ENCODE results near the gene ZNF512B.
A peak's percentile ranks its signal among the peaks of the same experiment; 100 is the strongest.
"Not testable (repeated sequence)": the region's sequence is repeated elsewhere in the genome, so short reads cannot be mapped to it uniquely, and the experiment has no call there.

The ZNF512B gene

GRCh38 chr20:63926298-63926697 is 43.4 kb downstream of the ZNF512B start:
- Mint-ChIP-seq H3K4me3 (no peak overlapping the region), H3K27me3 (no peaks in the 10 kb centered on the region), H3K4me1 (peaks cover 19% of the 10 kb centered on the region), H3K27ac (ENCODE audit: low read depth) (peak overlapping the region; percentile 4), H3K36me3 (ENCODE audit: insufficient read depth) (peaks cover 36% of the 10 kb centered on the region), H3K9me3 (no peaks in the 10 kb centered on the region)
- ATAC-seq (replicated peaks; ENCODE audit: extremely low read depth, poor library complexity, severe bottlenecking), result no peak
- no peak for DNase-seq (ENCODE audit: low spot score in 2 of 2)

- DNase-seq (ENCODE audit: low spot score in 2 of 2), result no peak
- H3K27ac Mint-ChIP-seq (ENCODE audit: low read depth), result no peak overlapping the region
- peaks cover 33% of the 10 kb centered on the region for H3K36me3 Mint-ChIP-seq (ENCODE audit: insufficient read depth)
- H3K9me3 Mint-ChIP-seq, result no peaks in the 10 kb centered on the region
- peaks cover 19% of the 10 kb centered on the region for H3K4me1 Mint-ChIP-seq
- H3K4me3 Mint-ChIP-seq, result no peak overlapping the region
- no peak for ATAC-seq (replicated peaks; ENCODE audit: extremely low read depth, poor library complexity, severe bottlenecking)
- no peaks in the 10 kb centered on the region for H3K27me3 Mint-ChIP-seq
These were observed 45.5 kb downstream of the ZNF512B start for GRCh38 chr20:63924241-63924640.

GRCh38 chr20:63923651-63924050 is 46.1 kb downstream of the ZNF512B start:
- no peak for DNase-seq (ENCODE audit: low spot score in 2 of 2)
- Mint-ChIP-seq H3K27me3 (no peaks in the 10 kb centered on the region), H3K4me1 (peaks cover 19% of the 10 kb centered on the region), H3K27ac (ENCODE audit: low read depth) (no peak overlapping the region), H3K9me3 (no peaks in the 10 kb centered on the region), H3K4me3 (no peak overlapping the region), H3K36me3 (ENCODE audit: insufficient read depth) (peaks cover 28% of the 10 kb centered on the region)
- no peak for ATAC-seq (replicated peaks; ENCODE audit: extremely low read depth, poor library complexity, severe bottlenecking)

GRCh38 chr20:63920226-63920625 is 49.5 kb downstream of the ZNF512B start:
- Mint-ChIP-seq H3K9me3 (no peaks in the 10 kb centered on the region), H3K27ac (ENCODE audit: low read depth) (no peak overlapping the region), H3K4me3 (no peak overlapping the region), H3K4me1 (peaks cover 12% of the 10 kb centered on the region), H3K36me3 (ENCODE audit: insufficient read depth) (peaks cover 15% of the 10 kb centered on the region), H3K27me3 (no peaks in the 10 kb centered on the region)
- DNase-seq (ENCODE audit: low spot score in 2 of 2) (no peak), ATAC-seq (replicated peaks; ENCODE audit: extremely low read depth, poor library complexity, severe bottlenecking) (no peak)

- no peaks in the 10 kb centered on the region for H3K27me3 Mint-ChIP-seq
- DNase-seq (ENCODE audit: low spot score in 2 of 2) (no peak), ATAC-seq (replicated peaks; ENCODE audit: extremely low read depth, poor library complexity, severe bottlenecking) (no peak)
- no peaks in the 10 kb centered on the region for H3K9me3 Mint-ChIP-seq
- peaks cover 11% of the 10 kb centered on the region for H3K4me1 Mint-ChIP-seq
- H3K4me3 Mint-ChIP-seq, result no peak overlapping the region
- H3K27ac Mint-ChIP-seq (ENCODE audit: low read depth), result no peak overlapping the region
- H3K36me3 Mint-ChIP-seq (ENCODE audit: insufficient read depth), result peaks cover 13% of the 10 kb centered on the region
These were observed 50.6 kb downstream of the ZNF512B start for GRCh38 chr20:63919130-63919529.

- Mint-ChIP-seq H3K4me3 (no peak overlapping the region), H3K27me3 (no peaks in the 10 kb centered on the region), H3K27ac (ENCODE audit: low read depth) (no peak overlapping the region), H3K4me1 (peaks cover 17% of the 10 kb centered on the region), H3K9me3 (no peaks in the 10 kb centered on the region), H3K36me3 (ENCODE audit: insufficient read depth) (peaks cover 13% of the 10 kb centered on the region)
- ATAC-seq (replicated peaks; ENCODE audit: extremely low read depth, poor library complexity, severe bottlenecking) (no peak), DNase-seq (ENCODE audit: low spot score in 2 of 2) (no peak)
These were observed 51.9 kb downstream of the ZNF512B start for GRCh38 chr20:63917811-63918210.

- not testable (repeated sequence) for H3K27me3 Mint-ChIP-seq; H3K4me3 Mint-ChIP-seq; H3K36me3 Mint-ChIP-seq (ENCODE audit: insufficient read depth); ATAC-seq (replicated peaks; ENCODE audit: extremely low read depth, poor library complexity, severe bottlenecking); H3K9me3 Mint-ChIP-seq; DNase-seq (ENCODE audit: low spot score in 2 of 2)
- Mint-ChIP-seq H3K27ac (ENCODE audit: low read depth) (peak overlapping the region; percentile 55), H3K4me1 (peaks cover 20% of the 10 kb centered on the region)
These were observed 53.3 kb downstream of the ZNF512B start for GRCh38 chr20:63916371-63916939.

- H3K4me1 Mint-ChIP-seq, result peaks cover 28% of the 10 kb centered on the region
- H3K9me3 Mint-ChIP-seq, result no peaks in the 10 kb centered on the region
- no peak overlapping the region for H3K27ac Mint-ChIP-seq (ENCODE audit: low read depth)
- H3K4me3 Mint-ChIP-seq, result no peak overlapping the region
- ATAC-seq (replicated peaks; ENCODE audit: extremely low read depth, poor library complexity, severe bottlenecking), result no peak
- peaks cover 6% of the 10 kb centered on the region for H3K36me3 Mint-ChIP-seq (ENCODE audit: insufficient read depth)
- DNase-seq (ENCODE audit: low spot score in 2 of 2), result no peak
- no peaks in the 10 kb centered on the region for H3K27me3 Mint-ChIP-seq
These were observed 54.3 kb downstream of the ZNF512B start for GRCh38 chr20:63915471-63915870.

GRCh38 chr20:63913768-63914167 is 56.0 kb downstream of the ZNF512B start:
- Mint-ChIP-seq H3K9me3 (no peaks in the 10 kb centered on the region), H3K27me3 (no peaks in the 10 kb centered on the region), H3K36me3 (ENCODE audit: insufficient read depth) (peaks cover 8% of the 10 kb centered on the region), H3K4me1 (peaks cover 37% of the 10 kb centered on the region), H3K4me3 (no peak overlapping the region), H3K27ac (ENCODE audit: low read depth) (peak overlapping the region; percentile 12)
- ATAC-seq (replicated peaks; ENCODE audit: extremely low read depth, poor library complexity, severe bottlenecking), result no peak
- DNase-seq (ENCODE audit: low spot score in 2 of 2), result no peak

- peaks cover 5% of the 10 kb centered on the region for H3K36me3 Mint-ChIP-seq (ENCODE audit: insufficient read depth)
- DNase-seq (ENCODE audit: low spot score in 2 of 2) (no peak), ATAC-seq (replicated peaks; ENCODE audit: extremely low read depth, poor library complexity, severe bottlenecking) (no peak)
- H3K27ac Mint-ChIP-seq (ENCODE audit: low read depth), result peak overlapping the region; percentile 64
- no peak overlapping the region for H3K4me3 Mint-ChIP-seq
- no peaks in the 10 kb centered on the region for H3K27me3 Mint-ChIP-seq
- H3K9me3 Mint-ChIP-seq, result no peaks in the 10 kb centered on the region
- H3K4me1 Mint-ChIP-seq, result peaks cover 44% of the 10 kb centered on the region
These were observed 58.6 kb downstream of the ZNF512B start for GRCh38 chr20:63911176-63911575.

- ATAC-seq (replicated peaks; ENCODE audit: extremely low read depth, poor library complexity, severe bottlenecking) (no peak), DNase-seq (ENCODE audit: low spot score in 2 of 2) (no peak)
- Mint-ChIP-seq H3K27ac (ENCODE audit: low read depth) (peak overlapping the region; percentile 13), H3K4me3 (no peak overlapping the region), H3K4me1 (peaks cover 42% of the 10 kb centered on the region), H3K27me3 (no peaks in the 10 kb centered on the region), H3K36me3 (ENCODE audit: insufficient read depth) (peaks cover 8% of the 10 kb centered on the region), H3K9me3 (no peaks in the 10 kb centered on the region)
These were observed 61.6 kb downstream of the ZNF512B start for GRCh38 chr20:63908008-63908682.
